HG03159 (cell line): ENCODE data around the gene SALL4.
"Not testable (repeated sequence)": the region's sequence is repeated elsewhere in the genome, so short reads cannot be mapped to it uniquely, and the experiment has no call there.

ENCODE experiments used
- ATAC-seq: cut with Tn5 transposase; IDR thresholded peaks from one replicate; pipeline ENCODE4 v1.9.1; 2021; ENCODE audit warnings: mild to moderate bottlenecking, moderate library complexity; ENCODE audit not compliant: unreplicated experiment

Gene SALL4

GRCh38 chr20:51767867-51768758 lies 34.2 kb downstream of the SALL4 start, which contains the start of gene ATP9A:
TSS of gene ATP9A (minus strand) at chr20:51768390. CDS start at chr20:51768369, 21 bp downstream.
- ATAC-seq = no peak

- no peak for ATAC-seq
Measured at GRCh38 chr20:51766994-51767866, 35.1 kb downstream of the SALL4 start.

- ATAC-seq = not testable (repeated sequence)
Measured at GRCh38 chr20:51765381-51765780, 36.9 kb downstream of the SALL4 start.

- no peak for ATAC-seq
Measured at GRCh38 chr20:51763965-51764602, 38.2 kb downstream of the SALL4 start.

GRCh38 chr20:51760905-51761546 lies 41.3 kb downstream of the SALL4 start:
- ATAC-seq = no peak

GRCh38 chr20:51759769-51760510 lies 42.4 kb downstream of the SALL4 start:
- ATAC-seq = no peak

GRCh38 chr20:51758978-51759544 lies 43.3 kb downstream of the SALL4 start:
- ATAC-seq = no peak

- ATAC-seq = no peak
Measured at GRCh38 chr20:51757226-51757625, 45.1 kb downstream of the SALL4 start.

GRCh38 chr20:51756653-51757052 lies 45.7 kb downstream of the SALL4 start:
- no peak for ATAC-seq

GRCh38 chr20:51753220-51753619 lies 49.1 kb downstream of the SALL4 start:
- not testable (repeated sequence) for ATAC-seq

GRCh38 chr20:51752343-51752951 lies 49.9 kb downstream of the SALL4 start:
- no peak for ATAC-seq

GRCh38 chr20:51750770-51751388 lies 51.4 kb downstream of the SALL4 start:
- ATAC-seq = no peak

- no peak for ATAC-seq
Measured at GRCh38 chr20:51750037-51750769, 52.1 kb downstream of the SALL4 start.

- ATAC-seq = no peak
Measured at GRCh38 chr20:51749674-51750036, 52.7 kb downstream of the SALL4 start.

- no peak for ATAC-seq
Measured at GRCh38 chr20:51747182-51747911, 55.0 kb downstream of the SALL4 start.

GRCh38 chr20:51745804-51746203 lies 56.5 kb downstream of the SALL4 start:
- ATAC-seq = no peak

GRCh38 chr20:51740838-51741237 lies 61.5 kb downstream of the SALL4 start:
- no peak for ATAC-seq
